ENCODE results near the gene ANO9.
"Not testable (repeated sequence)": the region's sequence is repeated elsewhere in the genome, so short reads cannot be mapped to it uniquely, and the experiment has no call there.

Gene ANO9

DNA sequence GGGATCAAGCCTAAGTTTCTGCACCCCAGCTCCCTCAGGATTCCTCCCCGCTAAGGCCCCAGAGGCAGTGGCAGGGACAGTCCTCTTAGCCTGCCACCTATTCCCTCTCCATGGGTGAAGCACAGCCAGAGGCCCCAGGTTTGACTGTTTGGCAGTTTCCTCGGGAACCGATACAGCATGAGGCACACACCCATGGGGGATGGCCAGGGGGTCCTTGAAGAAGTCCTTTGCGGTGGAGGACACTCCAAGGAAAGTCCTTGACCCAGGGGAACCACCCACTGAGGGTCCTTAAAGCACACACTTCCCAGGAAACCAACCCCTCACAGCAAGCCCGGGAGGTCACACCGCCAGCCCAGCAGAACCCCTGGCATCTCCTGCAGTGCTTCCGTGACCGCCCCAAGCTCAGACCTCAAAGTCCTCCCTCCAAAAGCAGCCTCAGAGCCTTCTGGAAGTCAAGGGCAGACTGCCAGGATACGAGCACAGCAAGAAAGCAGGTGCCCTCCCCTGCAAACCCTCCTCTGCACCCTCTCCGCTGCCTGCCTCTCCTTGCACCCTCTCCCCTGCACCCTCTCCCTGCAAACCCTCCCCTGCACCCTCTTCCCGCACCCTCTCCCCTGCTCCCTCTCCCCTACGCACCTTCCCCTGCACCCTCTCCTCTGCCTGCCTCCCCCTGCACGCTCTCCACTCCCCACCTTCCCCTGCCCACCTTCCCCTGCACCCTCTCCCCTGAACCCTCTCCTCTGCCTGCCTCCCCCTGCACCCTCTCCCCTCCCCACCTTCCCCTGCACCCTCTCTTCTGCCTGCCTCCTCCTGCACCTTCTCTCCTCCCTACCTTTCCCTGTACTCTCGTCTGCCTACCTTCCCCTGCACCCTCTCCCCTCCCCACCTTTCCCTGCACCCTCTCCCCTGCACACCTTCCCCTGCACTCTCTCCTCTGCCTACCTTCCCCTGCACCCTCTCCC lies 28.4 kb downstream of the ANO9 start:
- DNase-seq: no peak

DNA sequence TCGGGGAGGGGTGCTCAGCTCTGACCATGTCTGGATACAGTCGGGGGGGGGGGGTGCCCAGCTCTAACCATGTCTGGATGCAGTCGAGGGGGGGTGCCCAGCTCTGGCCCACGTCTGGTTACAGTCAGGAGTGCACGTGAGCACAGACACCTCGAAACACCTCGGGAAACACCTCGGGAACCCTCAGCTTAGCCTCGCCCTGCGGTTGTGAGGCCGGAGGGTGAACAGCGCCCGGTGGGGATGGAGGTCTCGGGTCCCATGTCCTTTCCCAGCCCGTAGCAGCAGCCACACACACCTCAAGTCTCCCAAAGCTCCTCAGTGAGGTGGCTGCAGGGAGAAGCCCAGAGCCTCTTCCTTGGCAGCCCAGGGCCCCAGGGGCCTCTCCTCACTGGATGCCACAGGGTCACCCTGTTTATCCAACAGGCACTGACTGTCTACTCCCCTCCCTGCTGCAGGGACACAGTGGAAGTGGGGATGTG lies 29.1 kb downstream of the ANO9 start:
- no peak for DNase-seq

DNA sequence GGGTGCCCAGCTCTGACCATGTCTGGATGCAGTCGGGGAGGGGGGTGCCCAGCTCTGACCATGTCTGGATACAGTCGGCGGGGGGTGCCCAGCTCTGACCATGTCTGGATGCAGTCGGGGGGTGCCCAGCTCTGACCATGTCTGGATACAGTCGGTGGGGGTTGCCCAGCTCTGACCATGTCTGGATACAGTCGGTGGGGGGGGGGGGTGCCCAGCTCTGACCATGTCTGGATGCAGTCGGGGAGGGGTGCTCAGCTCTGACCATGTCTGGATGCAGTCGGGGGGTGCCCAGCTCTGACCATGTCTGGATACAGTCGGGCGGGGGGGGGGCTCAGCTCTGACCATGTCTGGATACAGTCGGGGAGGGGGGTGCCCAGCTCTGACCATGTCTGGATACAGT lies 30.3 kb downstream of the ANO9 start:
- peak; percentile 3 for DNase-seq

DNA sequence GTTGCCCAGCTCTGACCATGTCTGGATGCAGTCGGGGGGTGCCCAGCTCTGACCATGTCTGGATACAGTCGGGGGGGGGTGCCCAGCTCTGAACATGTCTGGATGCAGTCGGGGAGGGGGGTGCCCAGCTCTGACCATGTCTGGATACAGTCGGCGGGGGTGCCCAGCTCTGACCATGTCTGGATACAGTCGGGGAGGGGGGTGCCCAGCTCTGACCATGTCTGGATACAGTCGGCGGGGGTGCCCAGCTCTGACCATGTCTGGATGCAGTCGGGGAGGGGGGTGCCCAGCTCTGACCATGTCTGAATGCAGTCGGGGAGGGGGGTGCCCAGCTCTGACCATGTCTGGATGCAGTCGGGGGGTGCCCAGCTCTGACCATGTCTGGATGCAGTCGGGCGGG lies 31.1 kb downstream of the ANO9 start:
- DNase-seq: not testable (repeated sequence)

DNA sequence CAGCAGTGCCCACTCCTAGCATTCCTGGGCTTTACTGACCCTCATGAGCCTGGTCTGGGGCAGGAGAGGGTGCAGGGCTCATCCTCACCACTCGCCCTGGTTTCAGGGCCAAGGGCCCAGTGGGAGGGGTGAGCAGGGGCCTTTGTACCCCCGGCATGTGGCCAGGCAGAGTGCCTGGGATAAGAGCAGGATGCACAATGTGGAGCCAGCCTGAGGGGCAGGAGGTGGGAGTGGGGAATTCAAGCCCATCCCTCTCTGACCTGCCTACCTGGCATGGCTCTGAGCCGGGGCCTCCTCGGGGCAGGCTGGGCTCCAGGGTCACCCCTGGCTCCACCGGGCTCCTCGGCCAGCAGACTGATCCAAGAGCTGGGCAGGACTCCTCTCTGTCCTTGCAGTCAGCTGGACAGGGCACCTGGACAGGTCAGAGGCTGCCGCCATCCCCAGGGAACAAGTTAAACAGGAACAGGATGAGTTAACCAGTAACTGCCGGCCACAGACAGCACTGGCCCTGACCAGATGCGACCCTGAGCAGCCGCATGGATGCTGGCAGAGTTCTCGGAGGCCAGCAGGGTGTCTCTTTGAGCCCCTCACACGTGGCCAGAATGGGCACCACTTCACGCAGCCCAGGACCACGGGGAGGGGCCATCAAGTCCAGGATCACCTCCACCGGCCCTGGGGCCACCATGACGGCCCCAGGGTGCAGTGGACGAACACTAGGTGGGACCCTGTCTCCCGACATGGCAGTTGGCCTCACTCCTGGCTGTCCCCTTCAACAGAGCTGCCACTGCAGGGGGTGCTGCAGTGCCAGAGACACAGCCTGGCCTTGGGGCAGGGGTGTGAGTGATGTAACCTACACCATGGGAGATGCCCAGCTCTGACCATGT lies 32.0 kb downstream of the ANO9 start:
- DNase-seq: no peak

DNA sequence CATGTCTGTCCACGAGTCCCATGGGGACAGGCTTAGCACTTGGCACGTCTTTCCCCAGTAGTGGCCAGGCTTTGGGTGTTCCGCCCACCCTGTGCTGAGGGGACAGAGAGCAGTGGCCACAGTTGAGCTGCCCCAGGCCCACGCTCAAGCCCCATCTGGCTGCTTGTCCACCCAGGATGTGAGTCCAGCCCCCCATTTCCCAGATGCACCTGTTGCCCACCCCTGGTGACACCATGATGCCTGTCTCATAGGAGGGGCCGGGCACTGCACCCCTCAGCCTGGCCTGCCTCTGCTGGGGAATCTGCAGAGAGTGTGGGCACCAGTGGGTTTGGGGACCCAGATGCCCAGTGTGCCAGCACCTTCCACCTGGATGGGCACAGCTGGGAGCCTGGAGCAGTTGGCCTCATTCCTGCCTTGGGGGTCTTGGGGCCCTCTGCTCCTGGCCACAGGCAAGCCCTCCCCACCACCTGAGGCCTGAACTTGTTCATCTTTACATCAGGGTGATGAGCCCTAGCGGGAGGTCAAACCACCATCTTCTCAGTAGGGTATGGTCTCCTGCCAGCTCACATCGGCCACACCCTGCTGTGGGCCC lies 32.7 kb downstream of the ANO9 start:
- no peak for DNase-seq

DNA sequence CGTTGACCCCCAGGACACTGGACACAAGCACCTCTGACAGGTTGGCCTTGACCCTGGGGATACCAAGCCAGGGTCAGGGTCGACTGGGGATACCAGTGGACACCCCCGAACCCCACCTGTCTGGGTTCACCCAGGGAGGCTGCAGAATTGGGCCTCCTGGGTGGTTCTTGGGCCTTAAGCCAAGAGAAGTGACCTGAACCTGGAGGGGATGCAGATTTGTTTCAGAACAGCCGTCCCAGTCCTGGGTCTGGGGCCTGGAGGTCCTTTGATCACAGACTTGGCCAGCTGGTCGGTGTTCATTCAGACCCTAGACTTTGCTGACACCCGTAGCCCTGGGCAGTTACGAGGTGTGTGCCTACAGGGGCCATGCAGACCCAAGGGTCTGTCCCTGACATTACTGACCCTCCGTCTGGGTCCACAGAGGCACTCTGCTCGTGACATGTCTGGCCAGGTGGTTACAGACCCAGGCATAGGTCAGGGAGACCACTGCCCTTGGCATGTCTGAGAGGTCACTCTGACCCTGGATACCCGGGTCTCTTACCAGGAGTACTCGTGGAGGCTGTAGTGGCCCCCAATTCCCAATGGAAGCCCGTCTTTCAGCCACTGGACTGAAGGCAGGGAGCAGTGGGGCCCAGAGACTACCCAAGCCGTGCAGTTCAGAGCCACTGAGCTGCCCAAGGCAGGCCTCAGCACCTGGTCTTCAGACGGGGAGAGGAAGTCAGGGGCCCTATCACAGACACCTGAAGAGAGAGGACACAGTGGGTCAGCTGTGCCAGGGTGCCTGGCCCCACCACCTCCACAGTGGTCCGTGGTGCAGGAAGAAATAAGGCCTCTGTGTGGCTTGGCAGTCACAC lies 33.4 kb downstream of the ANO9 start:
- DNase-seq: no peak

DNA sequence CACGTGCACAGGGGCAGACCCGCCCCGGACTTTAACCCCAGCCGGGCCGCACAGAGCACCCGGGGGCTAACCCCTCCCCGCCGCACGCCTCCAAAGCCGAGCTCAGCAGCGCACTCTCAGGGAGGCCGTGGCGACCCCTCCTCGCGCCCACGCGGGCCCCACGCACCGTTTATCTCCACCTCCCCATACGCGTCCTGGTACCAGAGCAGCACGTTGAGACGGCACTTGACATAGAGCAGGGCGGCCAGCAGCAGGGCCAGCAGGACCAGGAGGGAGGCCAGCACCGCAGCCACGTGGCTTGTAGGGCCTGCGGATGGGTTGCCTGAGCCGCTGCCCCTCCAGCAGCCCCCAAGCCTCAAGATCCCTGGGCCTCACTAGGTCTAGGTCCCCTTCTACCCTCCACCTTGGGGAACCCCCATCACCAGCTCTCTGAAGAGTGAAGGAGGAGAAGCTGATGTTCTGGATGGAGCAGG lies 34.1 kb downstream of the ANO9 start:
- no peak for DNase-seq

DNA sequence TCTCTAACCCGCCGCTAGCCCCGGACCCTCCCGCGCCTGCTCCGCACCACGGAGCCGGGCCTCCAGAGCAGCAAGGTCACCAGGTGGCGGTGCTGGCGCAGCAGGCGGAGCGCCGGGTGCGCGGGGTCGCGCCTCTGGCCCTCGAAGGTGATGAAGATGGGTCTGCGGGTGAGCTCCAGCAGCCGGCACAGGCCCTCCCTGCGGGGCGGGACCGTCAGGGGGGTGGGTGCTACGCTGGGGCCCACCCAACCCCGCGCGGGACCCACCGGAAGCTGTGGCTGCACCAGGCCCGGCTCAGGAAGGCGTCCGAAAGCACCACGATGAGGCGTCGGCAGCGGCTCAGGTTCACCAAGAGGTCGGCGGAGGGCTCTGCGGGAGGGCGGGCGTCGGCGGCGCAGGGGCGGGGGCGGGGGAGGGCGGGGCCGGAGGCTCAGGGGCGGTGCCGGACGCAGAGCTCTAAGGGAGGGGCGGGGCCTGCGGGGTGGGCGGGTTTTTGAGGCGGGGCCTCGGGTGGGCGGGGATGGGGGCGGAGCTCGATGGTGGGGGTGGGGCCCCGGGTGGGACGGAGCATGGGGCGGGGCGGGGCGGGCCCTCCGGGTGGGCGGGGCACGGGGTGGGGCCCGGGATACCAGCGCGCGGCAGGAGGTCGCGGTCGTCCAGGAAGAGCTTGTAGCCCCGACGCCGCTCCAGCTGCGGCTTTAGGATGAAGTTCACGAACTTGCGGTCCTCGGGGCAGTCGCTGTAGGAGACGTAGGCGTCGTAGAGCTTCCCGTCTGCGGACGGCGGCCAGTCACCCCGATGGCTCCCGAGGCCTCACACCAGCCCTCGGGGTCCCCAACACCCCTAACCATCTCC lies 34.8 kb downstream of the ANO9 start:
- peak; percentile 97 for DNase-seq

DNA sequence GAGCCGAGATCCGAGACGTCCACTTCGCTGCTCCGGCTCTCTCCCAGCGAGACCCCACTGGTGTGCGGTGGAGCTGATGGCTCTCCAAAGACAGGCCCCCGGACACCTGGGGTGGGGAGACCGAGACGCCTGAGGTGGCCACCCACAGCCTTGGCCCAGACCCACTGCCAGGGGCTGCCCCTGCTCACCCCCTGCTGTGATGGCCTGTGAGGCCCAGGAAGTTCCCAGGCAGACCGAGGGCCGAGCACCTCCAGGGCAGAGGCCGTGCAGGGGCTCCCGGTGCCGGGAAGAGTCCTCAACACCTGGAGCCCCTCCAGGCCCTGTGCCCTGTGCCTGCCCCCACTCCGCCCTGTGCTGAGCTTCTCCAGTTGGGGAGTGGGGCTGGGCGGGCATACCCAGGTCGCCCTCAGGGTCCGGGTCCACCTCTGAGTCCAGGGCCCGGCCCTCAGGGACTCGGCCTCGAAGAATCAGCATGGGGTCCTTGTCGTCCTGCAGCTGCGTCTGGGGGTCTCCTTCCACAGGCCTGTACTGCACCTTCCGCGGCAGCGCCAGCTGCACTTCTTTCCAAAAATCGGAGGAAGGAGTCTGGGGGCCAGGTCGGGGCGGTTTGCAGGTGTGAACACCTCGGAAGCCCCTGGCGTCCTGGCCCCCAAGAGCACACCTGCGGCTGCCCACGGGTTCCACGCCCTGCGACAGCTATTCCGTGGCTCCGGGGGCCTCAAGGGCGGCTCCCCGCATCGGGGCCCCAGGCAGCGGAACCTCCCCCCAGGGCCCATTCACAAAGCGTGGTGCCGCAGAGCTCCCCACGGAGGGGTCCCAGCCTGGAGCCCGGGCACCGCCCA lies 35.6 kb downstream of the ANO9 start:
- no peak for DNase-seq

DNA sequence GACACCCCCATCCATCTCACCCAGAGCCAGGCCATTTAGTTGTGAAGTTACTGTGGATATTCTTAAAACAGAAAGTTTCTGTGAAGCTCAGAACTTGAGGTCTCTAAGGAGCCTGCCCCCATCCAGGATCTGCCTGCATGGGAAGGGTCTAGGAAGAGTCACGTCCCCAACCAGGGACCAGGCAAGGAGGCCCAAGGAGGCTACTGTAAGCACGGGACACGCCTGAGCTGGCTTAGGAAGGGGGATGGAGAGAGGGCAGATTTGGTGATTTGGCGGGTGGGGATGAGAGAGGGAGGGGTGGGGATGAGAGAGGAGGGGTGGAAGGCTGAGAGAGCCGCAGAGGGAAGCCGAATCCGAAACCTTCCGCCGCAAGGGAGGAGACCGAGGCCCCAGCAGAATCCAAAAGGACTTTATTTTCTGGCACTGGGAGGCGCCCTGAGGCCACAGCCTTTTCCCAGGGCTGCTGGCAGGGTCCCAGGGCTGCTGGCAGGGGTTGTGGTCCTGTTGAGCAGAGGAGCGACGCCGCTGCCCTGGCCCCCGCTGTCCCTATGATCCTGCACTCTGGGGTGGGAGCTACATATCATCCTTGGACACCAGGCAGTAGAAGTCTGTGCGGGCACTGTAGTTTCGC lies 36.4 kb downstream of the ANO9 start:
- DNase-seq: no peak

DNA sequence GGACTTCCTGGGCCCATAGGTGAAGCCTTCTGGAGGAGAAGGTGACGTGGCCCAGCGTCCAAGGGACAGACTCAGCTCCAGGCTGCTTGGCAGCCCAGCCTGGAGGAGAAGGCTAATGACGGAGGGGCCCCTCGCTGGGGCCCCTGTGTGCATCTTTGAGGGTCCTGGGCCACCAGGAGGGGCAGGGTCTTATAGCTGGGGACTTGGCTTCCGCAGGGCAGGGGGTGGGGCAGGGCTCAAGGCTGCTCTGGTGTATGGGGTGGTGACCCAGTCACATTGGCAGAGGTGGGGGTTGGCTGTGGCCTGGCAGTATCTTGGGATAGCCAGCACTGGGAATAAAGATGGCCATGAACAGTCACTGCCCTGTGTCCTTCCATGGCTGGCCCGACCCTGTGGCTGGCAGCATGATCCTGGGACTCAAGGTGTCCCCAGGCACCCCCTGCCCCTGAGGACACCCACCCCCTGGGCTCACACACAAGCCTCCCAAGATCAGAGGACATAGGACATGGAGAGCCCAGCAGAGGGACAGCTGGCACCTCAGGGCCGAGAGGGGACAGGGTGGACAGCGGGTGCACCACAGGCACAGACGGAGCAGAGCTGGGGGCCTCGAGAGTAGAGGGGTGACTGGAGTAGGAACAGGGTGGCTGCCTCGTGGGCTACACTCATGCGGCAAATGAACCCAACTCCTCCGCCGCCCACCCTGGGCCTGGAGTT lies 37.1 kb downstream of the ANO9 start:
- no peak for DNase-seq

DNA sequence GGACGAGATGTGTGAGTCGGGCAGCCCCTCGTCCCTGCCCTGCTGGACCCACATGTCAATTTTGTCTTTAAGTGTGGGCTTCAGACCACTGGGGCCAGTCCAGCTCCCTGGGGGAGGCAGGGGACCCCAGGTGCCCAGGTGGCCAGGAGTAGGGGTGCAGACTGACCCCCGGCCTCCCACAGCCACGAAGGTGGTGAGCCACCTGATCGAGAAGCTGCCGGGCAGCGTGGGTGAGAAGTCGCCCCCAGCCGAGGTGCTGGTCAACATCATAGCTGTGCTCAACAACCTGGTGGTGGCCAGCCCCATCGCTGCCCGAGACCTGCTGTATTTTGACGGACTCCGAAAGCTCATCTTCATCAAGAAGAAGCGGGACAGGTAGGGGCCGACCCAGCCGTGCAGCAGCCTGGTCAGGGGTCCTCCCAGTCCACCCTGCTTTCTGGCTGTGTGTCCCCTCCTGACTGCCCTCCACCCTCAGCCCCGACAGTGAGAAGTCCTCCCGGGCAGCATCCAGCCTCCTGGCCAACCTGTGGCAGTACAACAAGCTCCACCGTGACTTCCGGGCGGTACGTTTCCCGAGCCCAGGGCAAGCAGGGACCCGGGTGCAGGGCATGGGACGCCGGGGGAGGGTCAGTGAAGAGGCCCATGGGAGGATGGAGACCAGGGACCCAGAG lies 37.9 kb downstream of the ANO9 start:
- DNase-seq: no peak

DNA sequence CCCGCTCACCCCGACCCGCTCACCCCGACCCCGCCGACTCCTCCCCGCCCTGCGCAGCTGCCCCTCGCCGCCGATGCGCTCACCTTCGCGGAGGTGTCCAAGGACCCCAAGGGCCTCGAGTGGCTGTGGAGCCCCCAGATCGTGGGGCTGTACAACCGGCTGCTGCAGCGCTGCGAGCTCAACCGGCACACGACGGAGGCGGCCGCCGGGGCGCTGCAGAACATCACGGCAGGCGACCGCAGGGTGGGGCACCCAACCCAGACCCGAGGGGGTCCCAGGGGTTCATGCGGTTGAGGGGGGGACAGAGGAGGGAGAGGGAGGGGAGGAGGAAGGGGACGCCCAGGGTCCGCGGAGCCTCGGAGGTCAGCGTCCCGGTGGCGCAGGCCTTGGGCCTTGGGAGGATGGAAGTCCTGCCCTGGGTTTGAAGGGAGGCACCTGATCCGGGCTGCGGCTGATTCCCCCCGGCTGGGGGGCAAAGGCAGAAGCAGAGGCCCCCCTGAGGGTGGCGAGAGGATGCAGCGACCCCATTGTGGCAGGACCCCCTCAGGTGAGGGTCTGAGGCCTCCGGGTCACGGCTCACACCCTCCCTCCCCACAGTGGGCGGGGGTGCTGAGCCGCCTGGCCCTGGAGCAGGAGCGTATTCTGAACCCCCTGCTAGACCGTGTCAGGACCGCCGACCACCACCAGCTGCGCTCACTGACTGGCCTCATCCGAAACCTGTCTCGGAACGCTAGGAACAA lies 38.6 kb downstream of the ANO9 start:
- DNase-seq: no peak

DNA sequence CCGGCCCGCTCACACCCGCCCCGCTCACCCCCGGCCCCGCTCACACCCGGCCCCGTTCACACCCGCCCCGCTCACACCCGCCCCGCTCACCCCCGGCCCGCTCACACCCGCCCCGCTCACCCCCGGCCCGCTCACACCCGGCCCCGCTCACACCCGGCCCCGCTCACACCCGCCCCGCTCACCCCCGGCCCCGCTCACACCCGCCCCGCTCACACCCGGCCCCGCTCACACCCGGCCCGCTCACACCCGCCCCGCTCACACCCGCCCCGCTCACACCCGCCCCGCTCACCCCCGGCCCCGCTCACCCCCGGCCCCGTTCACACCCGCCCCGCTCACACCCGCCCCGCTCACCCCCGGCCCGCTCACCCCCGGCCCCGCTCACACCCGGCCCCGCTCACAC lies 40.6 kb downstream of the ANO9 start:
- not testable (repeated sequence) for DNase-seq

DNA sequence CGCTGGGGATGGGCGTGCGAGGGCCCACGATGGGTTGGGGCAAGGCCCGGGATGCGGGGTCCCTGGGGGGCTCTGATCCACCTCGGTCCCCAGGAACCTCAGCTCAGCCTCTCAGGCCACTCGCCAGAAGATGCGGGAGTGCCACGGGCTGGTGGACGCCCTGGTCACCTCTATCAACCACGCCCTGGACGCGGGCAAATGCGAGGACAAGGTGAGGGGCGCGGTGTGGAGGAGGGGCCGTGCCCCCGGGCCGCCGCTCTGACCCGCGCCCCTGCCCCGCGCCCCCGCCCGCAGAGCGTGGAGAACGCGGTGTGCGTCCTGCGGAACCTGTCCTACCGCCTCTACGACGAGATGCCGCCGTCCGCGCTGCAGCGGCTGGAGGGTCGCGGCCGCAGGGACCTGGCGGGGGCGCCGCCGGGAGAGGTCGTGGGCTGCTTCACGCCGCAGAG lies 41.5 kb downstream of the ANO9 start:
- DNase-seq: no peak

DNA sequence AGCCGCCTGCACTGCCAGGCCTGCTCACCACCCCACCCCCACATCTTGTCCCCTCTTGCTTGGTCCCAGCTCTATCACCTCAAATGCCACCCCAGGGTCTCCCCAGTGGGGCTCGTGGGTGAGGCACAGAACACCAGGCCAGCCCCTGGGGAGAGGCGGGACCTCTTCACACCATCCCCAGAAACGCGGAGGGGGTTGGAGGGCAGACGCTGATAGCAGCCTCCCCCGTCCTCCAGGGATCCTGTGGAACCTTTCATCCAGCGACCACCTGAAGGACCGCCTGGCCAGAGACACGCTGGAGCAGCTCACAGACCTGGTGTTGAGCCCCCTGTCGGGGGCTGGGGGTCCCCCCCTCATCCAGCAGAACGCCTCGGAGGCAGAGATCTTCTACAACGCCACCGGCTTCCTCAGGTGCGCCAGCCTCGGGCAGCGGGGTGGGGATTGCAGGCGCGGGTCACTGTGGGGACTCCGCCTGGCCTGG lies 42.0 kb downstream of the ANO9 start:
- no peak for DNase-seq
